ENCODE measurements around the gene PLB1.

GRCh38 chr2:28648671-28649395, 153.0 kb downstream of the PLB1 start:
- TF ChIP-seq ZBTB2 (IDR thresholded peaks at IDR 0.05) (no peak), CBFB (CRISPR knock-in tag; IDR thresholded peaks at IDR 0.05) (no peak), MAX (CRISPR knock-in tag; IDR thresholded peaks at IDR 0.05) (no peak), FOXK2 (conservative IDR thresholded peaks at IDR 0.05 in 1 of 2, IDR thresholded peaks at IDR 0.05 in 1 of 2; ENCODE audit: low read depth in 2 of 2) (no peak), CTCF (IDR thresholded peaks at IDR 0.05 in 2 of 3, conservative IDR thresholded peaks at IDR 0.05 in 1 of 3; ENCODE audit: insufficient read depth in 2 of 3, low read depth in 1 of 3, low read length in 3 of 3) (no peak), CREM (IDR thresholded peaks at IDR 0.05; ENCODE audit: low read depth) (no peak), SP1 (CRISPR knock-in tag; IDR thresholded peaks at IDR 0.05) (no peak), CBX5 (IDR thresholded peaks at IDR 0.05; ENCODE audit: borderline replicate concordance, low read depth) (no peak), ZNF121 (CRISPR knock-in tag; conservative IDR thresholded peaks at IDR 0.05) (no peak), ZNF75A (CRISPR knock-in tag; IDR thresholded peaks at IDR 0.05) (no peak), FOXA3 (CRISPR knock-in tag; conservative IDR thresholded peaks at IDR 0.05 in 1 of 2, IDR thresholded peaks at IDR 0.05 in 1 of 2) (no peak), POLR2AphosphoS5 (IDR thresholded peaks at IDR 0.05; ENCODE audit: control insufficient read depth, insufficient read depth, low read depth, low read length) (no peak)

Measured in K562 (cell line).